HEK293 (cell line): ENCODE results near the gene OVCH1.

ENCODE experiments used
- CTCF ChIA-PET: fragments of 350-600 bp; formaldehyde crosslinking; extraction: SDS; loops from one replicate; lab custom pipeline; 2021; ENCODE audit warnings: antibody characterized with exemption; lab: Yijun Ruan, JAX
- POLR2A ChIA-PET: fragments of 300-600 bp; formaldehyde crosslinking; extraction: SDS; loops from one replicate; lab custom pipeline; 2020; ENCODE audit warnings: antibody characterized with exemption, inconsistent platforms; lab: Yijun Ruan, JAX
- H3K27ac ChIP-seq: fragments of 200-500 bp; sonication (Bioruptor generic); 2 replicates; pipeline ENCODE4 v1.5.1; 2014; ENCODE audit warnings: low read depth, low read length, control low read depth, inconsistent platforms; ENCODE audit errors: extremely low read depth
- H3K36me3 ChIP-seq, 2 experiments: fragments of 200-500 bp in 1 of 2; sonication (Bioruptor generic) in 1 of 2; 1 replicate in 1 of 2; 2 replicates in 1 of 2; pipeline ENCODE4 v1.5.1; 2014 to 2017; ENCODE audit warnings: inconsistent platforms in 2 of 2, low read length in 2 of 2; ENCODE audit not compliant: control insufficient read depth in 2 of 2, insufficient read depth in 1 of 2
- H3K4me1 ChIP-seq: fragments of 200-500 bp; sonication (Bioruptor generic); 2 replicates; pipeline ENCODE4 v1.5.1; 2014; ENCODE audit warnings: mild to moderate bottlenecking, low read length, inconsistent platforms; ENCODE audit not compliant: control insufficient read depth, insufficient read depth
- H3K4me3 ChIP-seq: 2 replicates; pipeline ENCODE4 v1.5.1; 2011; ENCODE audit warnings: low read depth, mild to moderate bottlenecking, control low read depth, low read length, moderate library complexity
- H3K9me3 ChIP-seq: fragments of 200-500 bp; sonication (Bioruptor generic); 2 replicates; pipeline ENCODE4 v1.5.1; 2014; ENCODE audit warnings: low read depth, low read length, inconsistent platforms; ENCODE audit not compliant: control insufficient read depth, insufficient read depth
- AEBP2 ChIP-seq: fragments of 450-650 bp; formaldehyde crosslinking; IDR thresholded peaks from 2 replicates; pipeline ENCODE4 v1.5.1; 2016; ENCODE audit warnings: missing biosample characterization, missing genetic modification characterization, borderline replicate concordance
- BCL11B ChIP-seq: fragments of 450-650 bp; formaldehyde crosslinking; IDR thresholded peaks from 2 replicates; pipeline ENCODE4 v1.5.1; 2016; ENCODE audit warnings: low read depth, missing biosample characterization, missing genetic modification characterization
- IKZF3 ChIP-seq: fragments of 450-650 bp; IDR thresholded peaks from 2 replicates; pipeline ENCODE4 v1.5.0; 2018; ENCODE audit warnings: missing biosample characterization, mild to moderate bottlenecking, missing genetic modification characterization, moderate library complexity
- PRDM6 ChIP-seq: fragments of 450-650 bp; formaldehyde crosslinking; IDR thresholded peaks from 2 replicates; pipeline ENCODE4 v1.5.1; 2017; ENCODE audit warnings: missing biosample characterization, missing genetic modification characterization
- RBAK ChIP-seq: fragments of 450-650 bp; formaldehyde crosslinking; IDR thresholded peaks from 2 replicates; pipeline ENCODE4 v1.5.1; 2016; ENCODE audit warnings: missing biosample characterization, missing genetic modification characterization
- ZNF140 ChIP-seq: fragments of 450-650 bp; formaldehyde crosslinking; IDR thresholded peaks from 2 replicates; pipeline ENCODE4 v1.5.1; 2016; ENCODE audit warnings: missing biosample characterization, missing genetic modification characterization
- ZNF146 ChIP-seq: fragments of 450-650 bp; formaldehyde crosslinking; IDR thresholded peaks from 2 replicates; pipeline ENCODE4 v1.5.1; 2016; ENCODE audit warnings: missing biosample characterization, missing genetic modification characterization
- ZNF18 ChIP-seq: fragments of 450-650 bp; formaldehyde crosslinking; IDR thresholded peaks from 2 replicates; pipeline ENCODE4 v1.5.1; 2016; ENCODE audit warnings: missing biosample characterization, missing genetic modification characterization
- ZNF214 ChIP-seq: fragments of 450-650 bp; formaldehyde crosslinking; IDR thresholded peaks from 2 replicates; pipeline ENCODE4 v1.5.1; 2017; ENCODE audit warnings: missing biosample characterization, mild to moderate bottlenecking, missing genetic modification characterization, borderline replicate concordance
- ZNF239 ChIP-seq: fragments of 450-650 bp; formaldehyde crosslinking; IDR thresholded peaks from 2 replicates; pipeline ENCODE4 v1.5.1; 2016; ENCODE audit warnings: missing biosample characterization, missing genetic modification characterization
- ZNF24 ChIP-seq: fragments of 450-650 bp; formaldehyde crosslinking; IDR thresholded peaks from 2 replicates; pipeline ENCODE4 v1.5.1; 2016; ENCODE audit warnings: missing biosample characterization, missing genetic modification characterization
- ZNF391 ChIP-seq: fragments of 450-650 bp; formaldehyde crosslinking; IDR thresholded peaks from 2 replicates; pipeline ENCODE4 v1.5.1; 2016; ENCODE audit warnings: low read depth, missing biosample characterization, missing genetic modification characterization, borderline replicate concordance
- ZNF513 ChIP-seq: fragments of 450-650 bp; IDR thresholded peaks from 2 replicates; pipeline ENCODE4 v1.5.1; 2018; ENCODE audit warnings: missing biosample characterization, missing genetic modification characterization
- ZNF518A ChIP-seq: fragments of 450-650 bp; formaldehyde crosslinking; conservative IDR thresholded peaks from 2 replicates; pipeline ENCODE4 v1.5.1; 2016; ENCODE audit warnings: low read depth, missing biosample characterization, missing genetic modification characterization
- ZNF549 ChIP-seq: fragments of 450-650 bp; IDR thresholded peaks from 2 replicates; pipeline ENCODE4 v1.5.1; 2018; ENCODE audit warnings: missing biosample characterization, missing genetic modification characterization, mild to moderate bottlenecking, inconsistent platforms, moderate library complexity
- ZNF837 ChIP-seq: fragments of 450-650 bp; formaldehyde crosslinking; IDR thresholded peaks from 2 replicates; pipeline ENCODE4 v1.5.1; 2016; ENCODE audit warnings: missing biosample characterization, missing genetic modification characterization

Gene OVCH1

GRCh38 chr12:29546000-29546399 lies 48.5 kb upstream of the OVCH1 start (continued):
- TF ChIP-seq AEBP2 (no peak), ZNF391 (tag by site-specific recombination) (no peak), ZNF837 (tag by site-specific recombination) (no peak)

GRCh38 chr12:29545102-29545467 lies 47.6 kb upstream of the OVCH1 start:
- H3K4me1 ChIP-seq = no peaks in the 10 kb centered on the region

GRCh38 chr12:29544428-29545101 lies 47.1 kb upstream of the OVCH1 start:
- ChIA-PET POLR2A (no interaction called here), CTCF (interaction anchor here (0.6 to 0.9 kb wide), 4 partner anchors 23 to 1886 kb away, joined by 3 to 4 read pairs (median 3); no protein-coding TSS in a partner anchor)
- TF ChIP-seq ZNF549 (tag by site-specific recombination) (no peak), ZNF140 (no peak), ZNF513 (tag by site-specific recombination) (no peak), BCL11B (no peak), PRDM6 (tag by site-specific recombination) (no peak), ZNF239 (tag by site-specific recombination) (no peak)
- H3K4me1 ChIP-seq = no peaks in the 10 kb centered on the region
- no peaks in the 10 kb centered on the region for H3K36me3 ChIP-seq
- H3K9me3 ChIP-seq = no peaks in the 10 kb centered on the region
- H3K4me3 ChIP-seq = no peak overlapping the region
- no peak overlapping the region for H3K27ac ChIP-seq

More at GRCh38 chr12:29545102-29545467, 47.6 kb upstream of the OVCH1 start:
- POLR2A ChIA-PET = no interaction called here
- Histone ChIP-seq H3K36me3 (no peaks in the 10 kb centered on the region), H3K9me3 (no peaks in the 10 kb centered on the region), H3K4me3 (no peak overlapping the region), H3K27ac (no peak overlapping the region)
- CTCF ChIA-PET = interaction anchor here (0.6 kb wide), 4 partner anchors 23 to 1887 kb away, joined by 3 to 4 read pairs (median 3); no protein-coding TSS in a partner anchor
- TF ChIP-seq ZNF146 (no peak), ZNF18 (tag by site-specific recombination) (no peak), ZNF391 (tag by site-specific recombination) (no peak), RBAK (no peak), IKZF3 (tag by site-specific recombination) (no peak)

- ChIA-PET CTCF (interaction anchor here (1.1 kb wide), 1 partner anchor 9 kb away, joined by 4 read pairs; no protein-coding TSS in a partner anchor), POLR2A (no interaction called here)
- Histone ChIP-seq H3K4me1 (no peaks in the 10 kb centered on the region), H3K9me3 (no peaks in the 10 kb centered on the region), H3K36me3 (no peaks in the 10 kb centered on the region), H3K27ac (no peak overlapping the region), H3K4me3 (no peak overlapping the region)
- TF ChIP-seq ZNF518A (tag by site-specific recombination) (no peak), ZNF214 (tag by site-specific recombination) (no peak), ZNF24 (tag by site-specific recombination) (no peak)
These were observed 45.5 kb upstream of the OVCH1 start for GRCh38 chr12:29543036-29543435.
